Omental fat pad (tissue), 4 donors: ENCODE results near the gene LYSET. TPM values are rescaled to one million over a fixed set of nuclear protein-coding genes. Genes with fewer than 3 reads are reported as not detected.
A peak's percentile ranks its signal among the peaks of the same experiment; 100 is the strongest.
"Not testable (repeated sequence)": the region's sequence is repeated elsewhere in the genome, so short reads cannot be mapped to it uniquely, and the experiment has no call there.

ENCODE experiments used
- ATAC-seq: fragments of 150-250 bp; one replicate; pipeline ENCODE4 v1.9.1; 2016; ENCODE audit warnings: mild to moderate bottlenecking, moderate library complexity; ENCODE audit not compliant: low FRiP score
- DNase-seq: peaks from one replicate; pipeline ENCODE4 v3.0.0-alpha.2; 2019; ENCODE audit warnings: low spot score
- total RNA-seq, 4 donors: library from RNA; depleted of rRNA; stranded (reverse); fragments of >200 nt; gene quantifications; one replicate each; pipeline ENCODE4 v1.1.0, GENCODE V29; 2016
- TF ChIP-seq, protein P1 (sequence below), 3 donors: fragments of 450-650 bp; IDR thresholded peaks; one replicate each; pipeline ENCODE4 v1.5.1; 2016 to 2017; ENCODE audit warnings: antibody characterized with exemption in 3 of 3, mild to moderate bottlenecking in 3 of 3, moderate library complexity in 2 of 3

Gene LYSET, protein sequence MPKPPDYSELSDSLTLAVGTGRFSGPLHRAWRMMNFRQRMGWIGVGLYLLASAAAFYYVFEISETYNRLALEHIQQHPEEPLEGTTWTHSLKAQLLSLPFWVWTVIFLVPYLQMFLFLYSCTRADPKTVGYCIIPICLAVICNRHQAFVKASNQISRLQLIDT
- 10 to 100 TPM in 2 of 4 donors, 1 to 10 TPM in 2; 5.7 to 18.5 (median 9.2) TPM for total RNA-seq

DNA sequence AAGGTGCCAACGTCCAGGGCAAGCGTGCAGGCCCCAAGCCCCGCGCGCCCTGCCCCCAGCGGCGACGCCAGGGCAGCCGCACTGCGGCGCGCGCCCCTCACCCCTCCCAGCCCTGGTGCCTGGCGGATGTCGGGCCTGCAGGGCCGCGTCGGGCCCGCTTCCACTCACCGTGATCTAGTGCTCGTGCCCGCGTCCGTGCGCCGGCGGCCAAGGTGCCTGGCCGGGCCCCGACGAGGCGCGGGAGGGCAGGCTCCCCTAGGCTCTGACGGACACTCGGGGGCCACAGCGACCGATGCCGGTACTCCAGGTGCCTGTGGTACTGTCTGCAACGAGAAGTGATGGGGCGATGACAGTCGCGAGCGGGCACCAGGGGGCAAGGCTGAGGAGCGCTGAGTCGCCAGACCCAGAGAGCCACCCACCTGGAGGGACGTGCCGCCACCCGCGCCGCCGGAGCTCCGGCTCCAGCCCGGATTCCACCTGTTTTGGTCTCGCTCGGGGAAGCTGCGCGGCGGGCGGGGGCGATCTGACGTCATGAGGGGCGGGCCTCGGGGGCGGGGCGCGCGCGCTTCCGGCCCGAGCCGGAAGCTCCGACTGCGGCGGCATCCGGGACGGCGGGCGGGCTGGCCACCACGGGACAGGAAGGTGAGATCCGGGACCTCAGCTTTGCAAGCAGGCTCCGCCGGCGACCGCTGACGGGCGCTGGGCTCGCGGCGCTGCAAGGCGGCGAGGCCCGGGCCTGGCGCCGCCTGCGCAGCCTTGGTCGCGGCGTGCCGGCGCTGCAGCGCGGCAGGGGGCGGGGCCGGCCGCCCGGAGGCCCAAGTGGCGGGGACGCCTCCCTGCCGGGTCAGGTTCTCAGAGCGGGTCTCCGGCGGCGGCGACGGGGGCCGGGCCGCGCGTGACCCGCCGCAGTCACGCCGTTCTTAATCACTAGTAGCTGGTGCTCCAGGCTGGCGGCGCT is at the start of gene LYSET, which contains the start of gene MOAP1:
Gene LYSET (plus strand): TSS at position 927 of the 958 bp plus-strand sequence. CDS start 89 bp downstream, outside the sequence.
Gene MOAP1 (minus strand): TSS at position 507 of the 958 bp plus-strand sequence. CDS start 655 bp downstream, outside the sequence.
- DNase-seq (peak; percentile 53), ATAC-seq (peak; percentile 95)
- TF ChIP-seq, protein P1, sequence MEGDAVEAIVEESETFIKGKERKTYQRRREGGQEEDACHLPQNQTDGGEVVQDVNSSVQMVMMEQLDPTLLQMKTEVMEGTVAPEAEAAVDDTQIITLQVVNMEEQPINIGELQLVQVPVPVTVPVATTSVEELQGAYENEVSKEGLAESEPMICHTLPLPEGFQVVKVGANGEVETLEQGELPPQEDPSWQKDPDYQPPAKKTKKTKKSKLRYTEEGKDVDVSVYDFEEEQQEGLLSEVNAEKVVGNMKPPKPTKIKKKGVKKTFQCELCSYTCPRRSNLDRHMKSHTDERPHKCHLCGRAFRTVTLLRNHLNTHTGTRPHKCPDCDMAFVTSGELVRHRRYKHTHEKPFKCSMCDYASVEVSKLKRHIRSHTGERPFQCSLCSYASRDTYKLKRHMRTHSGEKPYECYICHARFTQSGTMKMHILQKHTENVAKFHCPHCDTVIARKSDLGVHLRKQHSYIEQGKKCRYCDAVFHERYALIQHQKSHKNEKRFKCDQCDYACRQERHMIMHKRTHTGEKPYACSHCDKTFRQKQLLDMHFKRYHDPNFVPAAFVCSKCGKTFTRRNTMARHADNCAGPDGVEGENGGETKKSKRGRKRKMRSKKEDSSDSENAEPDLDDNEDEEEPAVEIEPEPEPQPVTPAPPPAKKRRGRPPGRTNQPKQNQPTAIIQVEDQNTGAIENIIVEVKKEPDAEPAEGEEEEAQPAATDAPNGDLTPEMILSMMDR (IDR thresholded peaks at IDR 0.05) = peak in 1 of 3 donors; percentile 11

GRCh38 chr14:93135399-93135798 is 49.7 kb upstream of the LYSET start:
- ATAC-seq (no peak), DNase-seq (no peak)
- TF ChIP-seq, protein P1 (IDR thresholded peaks at IDR 0.05) = no peak

- TF ChIP-seq, protein P1 (IDR thresholded peaks at IDR 0.05) = no peak
- no peak for ATAC-seq
- DNase-seq = no peak
Measured at GRCh38 chr14:93136009-93136408, 49.1 kb upstream of the LYSET start.

DNA sequence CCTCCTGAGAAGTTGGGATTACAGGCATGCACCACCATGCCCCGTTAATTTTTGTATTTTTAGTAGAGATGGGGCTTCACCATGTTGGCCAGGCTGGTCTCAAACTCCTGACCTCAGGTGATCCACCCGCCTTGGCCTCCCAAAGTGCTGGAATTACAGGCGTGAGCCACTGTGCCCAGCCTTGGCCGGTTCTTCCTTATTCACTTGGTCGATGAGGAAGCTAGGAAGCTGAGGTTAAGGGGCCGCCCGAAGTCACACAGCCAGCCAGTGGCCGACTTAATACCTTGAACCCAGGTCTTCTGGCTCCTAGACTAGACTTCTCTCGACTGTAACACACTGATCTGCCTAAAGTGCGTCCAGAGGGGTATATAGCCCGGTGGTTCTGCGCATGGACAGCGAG is 48.6 kb upstream of the LYSET start:
- not testable (repeated sequence) for DNase-seq, ATAC-seq

DNA sequence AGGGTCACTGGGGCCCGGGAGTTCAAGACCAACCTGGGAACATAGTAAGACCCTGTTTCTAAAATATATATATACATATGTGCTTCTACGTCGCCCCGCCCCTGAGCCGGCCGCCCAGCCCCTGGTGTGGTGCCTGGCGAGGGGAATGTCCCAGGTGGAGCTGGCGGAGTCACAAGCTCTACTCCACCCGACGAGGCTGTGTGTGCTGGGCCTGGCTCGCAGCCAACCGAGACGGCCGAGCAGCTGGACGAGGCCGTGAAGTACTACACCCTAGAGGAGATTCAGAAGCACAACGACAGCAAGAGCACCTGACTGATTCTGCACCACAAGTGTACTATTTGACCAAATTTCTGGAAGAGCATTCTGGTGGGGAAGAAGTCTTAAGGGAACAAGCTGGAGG is 47.3 kb upstream of the LYSET start:
- DNase-seq (no peak), ATAC-seq (no peak)
- TF ChIP-seq, protein P1 (IDR thresholded peaks at IDR 0.05) = no peak

GRCh38 chr14:93142854-93143652 is 42.1 kb upstream of the LYSET start:
- TF ChIP-seq, protein P1 (IDR thresholded peaks at IDR 0.05) = no peak
- no peak for ATAC-seq
- no peak for DNase-seq

- TF ChIP-seq, protein P1 (IDR thresholded peaks at IDR 0.05) = no peak
- no peak for ATAC-seq
- no peak for DNase-seq
Measured at GRCh38 chr14:93146119-93146518, 39.0 kb upstream of the LYSET start.
